Gastrocnemius medialis (tissue), 4 donors: Measurements from ENCODE around the gene ASXL1.

Source experiments
- POLR2A ChIP-seq, 2 donors: fragments of 450-650 bp; IDR thresholded peaks; one replicate each; pipeline ENCODE4 v1.6.1; 2017; ENCODE audit warnings: antibody characterized with exemption in 2 of 2, mild to moderate bottlenecking in 2 of 2, moderate library complexity in 2 of 2
- TF ChIP-seq, protein P1 (sequence below), 5 experiments: fragments of 450-650 bp in 3 of 5; fragments of 200-600 bp in 2 of 5; sonication (generic) in 2 of 5; IDR thresholded peaks in 4 of 5; conservative IDR thresholded peaks in 1 of 5; 1 replicate in 4 of 5; 2 replicates in 1 of 5; pipeline ENCODE4 v1.5.1; 2016 to 2019; ENCODE audit warnings: antibody characterized with exemption in 5 of 5, mild to moderate bottlenecking in 3 of 5, moderate library complexity in 3 of 5

- TF ChIP-seq, protein P1, sequence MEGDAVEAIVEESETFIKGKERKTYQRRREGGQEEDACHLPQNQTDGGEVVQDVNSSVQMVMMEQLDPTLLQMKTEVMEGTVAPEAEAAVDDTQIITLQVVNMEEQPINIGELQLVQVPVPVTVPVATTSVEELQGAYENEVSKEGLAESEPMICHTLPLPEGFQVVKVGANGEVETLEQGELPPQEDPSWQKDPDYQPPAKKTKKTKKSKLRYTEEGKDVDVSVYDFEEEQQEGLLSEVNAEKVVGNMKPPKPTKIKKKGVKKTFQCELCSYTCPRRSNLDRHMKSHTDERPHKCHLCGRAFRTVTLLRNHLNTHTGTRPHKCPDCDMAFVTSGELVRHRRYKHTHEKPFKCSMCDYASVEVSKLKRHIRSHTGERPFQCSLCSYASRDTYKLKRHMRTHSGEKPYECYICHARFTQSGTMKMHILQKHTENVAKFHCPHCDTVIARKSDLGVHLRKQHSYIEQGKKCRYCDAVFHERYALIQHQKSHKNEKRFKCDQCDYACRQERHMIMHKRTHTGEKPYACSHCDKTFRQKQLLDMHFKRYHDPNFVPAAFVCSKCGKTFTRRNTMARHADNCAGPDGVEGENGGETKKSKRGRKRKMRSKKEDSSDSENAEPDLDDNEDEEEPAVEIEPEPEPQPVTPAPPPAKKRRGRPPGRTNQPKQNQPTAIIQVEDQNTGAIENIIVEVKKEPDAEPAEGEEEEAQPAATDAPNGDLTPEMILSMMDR (IDR thresholded peaks at IDR 0.05 in 4 of 5, conservative IDR thresholded peaks at IDR 0.05 in 1 of 5) = no peak
- TF ChIP-seq POLR2A (IDR thresholded peaks at IDR 0.05) = no peak
Observed at GRCh38 chr20:32363492-32363891, 5.4 kb downstream of the ASXL1 start.
